Upper lobe of left lung (tissue), 4 donors: Measurements from ENCODE around the gene STARD8.
A peak's percentile ranks its signal among the peaks of the same experiment; 100 is the strongest.

Source experiments
- EP300 ChIP-seq, 4 donors: sonication (generic); formaldehyde crosslinking; IDR thresholded peaks; one replicate each; pipeline ENCODE4 v1.5.1; 2017; ENCODE audit warnings: antibody characterized with exemption in 4 of 4, control low read depth in 2 of 4
- POLR2A ChIP-seq, 4 donors: fragments of 450-650 bp; IDR thresholded peaks; one replicate each; pipeline ENCODE4 v1.5.1; 2016 to 2017; ENCODE audit warnings: antibody characterized with exemption in 4 of 4, mild to moderate bottlenecking in 2 of 4
- POLR2AphosphoS5 ChIP-seq, 2 donors: sonication (generic); formaldehyde crosslinking; IDR thresholded peaks; one replicate each; pipeline ENCODE4 v1.5.1; 2017; ENCODE audit warnings: antibody characterized with exemption in 2 of 2
- TF ChIP-seq, protein P1 (sequence below), 6 experiments: fragments of 450-650 bp in 4 of 6; fragments of 200-600 bp in 2 of 6; sonication (generic) in 2 of 6; IDR thresholded peaks; one replicate each; pipeline ENCODE4 v1.5.1; 2016 to 2019; ENCODE audit warnings: antibody characterized with exemption in 6 of 6

- TF ChIP-seq, protein P1, sequence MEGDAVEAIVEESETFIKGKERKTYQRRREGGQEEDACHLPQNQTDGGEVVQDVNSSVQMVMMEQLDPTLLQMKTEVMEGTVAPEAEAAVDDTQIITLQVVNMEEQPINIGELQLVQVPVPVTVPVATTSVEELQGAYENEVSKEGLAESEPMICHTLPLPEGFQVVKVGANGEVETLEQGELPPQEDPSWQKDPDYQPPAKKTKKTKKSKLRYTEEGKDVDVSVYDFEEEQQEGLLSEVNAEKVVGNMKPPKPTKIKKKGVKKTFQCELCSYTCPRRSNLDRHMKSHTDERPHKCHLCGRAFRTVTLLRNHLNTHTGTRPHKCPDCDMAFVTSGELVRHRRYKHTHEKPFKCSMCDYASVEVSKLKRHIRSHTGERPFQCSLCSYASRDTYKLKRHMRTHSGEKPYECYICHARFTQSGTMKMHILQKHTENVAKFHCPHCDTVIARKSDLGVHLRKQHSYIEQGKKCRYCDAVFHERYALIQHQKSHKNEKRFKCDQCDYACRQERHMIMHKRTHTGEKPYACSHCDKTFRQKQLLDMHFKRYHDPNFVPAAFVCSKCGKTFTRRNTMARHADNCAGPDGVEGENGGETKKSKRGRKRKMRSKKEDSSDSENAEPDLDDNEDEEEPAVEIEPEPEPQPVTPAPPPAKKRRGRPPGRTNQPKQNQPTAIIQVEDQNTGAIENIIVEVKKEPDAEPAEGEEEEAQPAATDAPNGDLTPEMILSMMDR (IDR thresholded peaks at IDR 0.05): peak in 1 of 6 experiments; percentile 20
- no peak for TF ChIP-seq POLR2AphosphoS5 (IDR thresholded peaks at IDR 0.05)
- TF ChIP-seq POLR2A (IDR thresholded peaks at IDR 0.05): no peak
- no peak for TF ChIP-seq EP300 (IDR thresholded peaks at IDR 0.05)
Observed at GRCh38 chrX:68719904-68720614, 72.6 kb downstream of the STARD8 start.
